HG03575 (cell line): ENCODE results near the gene RNF103.
"Not testable (repeated sequence)": the region's sequence is repeated elsewhere in the genome, so short reads cannot be mapped to it uniquely, and the experiment has no call there.

Experiments used
- ATAC-seq: cut with Tn5 transposase; IDR thresholded peaks from one replicate; pipeline ENCODE4 v1.9.1; 2021; ENCODE audit not compliant: unreplicated experiment, insufficient number of reproducible peaks, low FRiP score; ENCODE audit errors: extremely low read depth

RNF103 gene

GRCh38 chr2:86628091-86628522 lies 4.4 kb upstream of the RNF103 start:
- no peak for ATAC-seq

- no peak for ATAC-seq
Measured at GRCh38 chr2:86627550-86627949, 3.9 kb upstream of the RNF103 start.

- no peak for ATAC-seq
Measured at GRCh38 chr2:86625096-86625495, 1.4 kb upstream of the RNF103 start.

GRCh38 chr2:86624267-86624547 lies 542 bp upstream of the RNF103 start:
- no peak for ATAC-seq

- ATAC-seq = no peak
Measured at GRCh38 chr2:86623043-86623493, 597 bp downstream of the RNF103 start.

- no peak for ATAC-seq
Measured at GRCh38 chr2:86622519-86623042, 1.1 kb downstream of the RNF103 start.

GRCh38 chr2:86621280-86621943 lies 2.3 kb downstream of the RNF103 start:
- no peak for ATAC-seq

GRCh38 chr2:86617738-86618137 lies 5.9 kb downstream of the RNF103 start:
- no peak for ATAC-seq

- no peak for ATAC-seq
Measured at GRCh38 chr2:86617153-86617552, 6.5 kb downstream of the RNF103 start.

GRCh38 chr2:86616502-86616901 lies 7.2 kb downstream of the RNF103 start:
- ATAC-seq = no peak

GRCh38 chr2:86615596-86615995 lies 8.1 kb downstream of the RNF103 start:
- no peak for ATAC-seq

- ATAC-seq = no peak
Measured at GRCh38 chr2:86613515-86613914, 10.2 kb downstream of the RNF103 start.

GRCh38 chr2:86610871-86611270 lies 12.8 kb downstream of the RNF103 start:
- ATAC-seq = no peak

- no peak for ATAC-seq
Measured at GRCh38 chr2:86608832-86609410, 14.7 kb downstream of the RNF103 start.

GRCh38 chr2:86603905-86604304 lies 19.8 kb downstream of the RNF103 start:
- no peak for ATAC-seq

GRCh38 chr2:86598966-86599365 lies 24.7 kb downstream of the RNF103 start:
- no peak for ATAC-seq

GRCh38 chr2:86596118-86596517 lies 27.5 kb downstream of the RNF103 start:
- no peak for ATAC-seq

- ATAC-seq = no peak
Measured at GRCh38 chr2:86593266-86593665, 30.4 kb downstream of the RNF103 start.

GRCh38 chr2:86592547-86593230 lies 31.0 kb downstream of the RNF103 start:
- no peak for ATAC-seq

GRCh38 chr2:86589701-86590100 lies 34.0 kb downstream of the RNF103 start:
- ATAC-seq = not testable (repeated sequence)
